Loucy (cell line): ENCODE data around the gene NFYB.

Experiments used
- EZH2phosphoT487 ChIP-seq: fragments of 200-600 bp; IDR thresholded peaks from 2 replicates; pipeline ENCODE4 v1.6.1; 2018; ENCODE audit warnings: antibody characterized with exemption, mild to moderate bottlenecking, moderate library complexity, borderline replicate concordance
- TF ChIP-seq, protein P1 (sequence below): fragments of 200-600 bp; sonication (generic); conservative IDR thresholded peaks from 2 replicates; pipeline ENCODE4 v1.5.1; 2014; ENCODE audit warnings: mild to moderate bottlenecking, antibody characterized with exemption, low read length

DNA sequence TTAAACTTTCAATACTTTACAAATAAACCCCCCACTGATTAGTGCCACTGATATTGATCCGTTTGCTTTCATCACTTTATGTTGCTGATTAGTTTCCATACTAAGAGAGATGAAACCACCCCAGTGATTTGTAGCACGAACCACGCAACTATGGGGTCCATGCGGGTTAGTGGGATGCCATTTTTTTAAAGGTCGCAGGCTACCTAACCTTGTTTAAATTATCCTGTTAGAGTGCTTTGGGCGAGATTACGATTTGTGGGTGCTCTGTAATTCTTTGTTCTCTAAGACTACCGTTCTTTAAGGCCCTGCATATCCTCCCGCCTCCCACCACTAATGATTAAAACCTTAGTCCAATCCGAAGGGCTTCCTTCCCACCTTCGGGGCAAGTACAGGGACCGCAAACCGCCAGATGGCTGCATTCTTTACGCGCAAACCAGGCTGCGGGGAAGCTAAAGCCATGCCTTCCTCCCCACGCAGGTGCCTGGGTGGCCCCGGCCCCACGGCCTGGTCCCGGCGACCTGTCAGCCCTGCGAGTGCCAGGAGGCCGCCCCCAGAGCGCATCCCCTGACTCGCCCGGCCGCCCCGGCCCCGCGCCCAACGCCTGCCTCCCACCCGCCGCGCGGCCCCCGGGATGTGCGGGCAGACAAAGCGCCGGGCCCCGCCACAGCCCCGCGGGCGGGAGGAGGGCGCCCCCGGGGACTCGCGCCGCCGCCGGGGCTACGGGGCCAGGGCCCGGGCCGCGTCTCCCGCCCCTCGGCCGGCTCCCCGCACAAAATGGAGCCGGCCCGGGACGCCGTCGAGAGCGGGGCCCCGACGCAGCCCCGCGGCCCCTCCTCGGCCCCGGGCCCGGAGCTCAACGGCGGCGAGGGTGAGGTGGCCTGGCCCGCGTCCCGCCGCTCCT lies 759 bp downstream of the NFYB start:
- TF ChIP-seq, protein P1, sequence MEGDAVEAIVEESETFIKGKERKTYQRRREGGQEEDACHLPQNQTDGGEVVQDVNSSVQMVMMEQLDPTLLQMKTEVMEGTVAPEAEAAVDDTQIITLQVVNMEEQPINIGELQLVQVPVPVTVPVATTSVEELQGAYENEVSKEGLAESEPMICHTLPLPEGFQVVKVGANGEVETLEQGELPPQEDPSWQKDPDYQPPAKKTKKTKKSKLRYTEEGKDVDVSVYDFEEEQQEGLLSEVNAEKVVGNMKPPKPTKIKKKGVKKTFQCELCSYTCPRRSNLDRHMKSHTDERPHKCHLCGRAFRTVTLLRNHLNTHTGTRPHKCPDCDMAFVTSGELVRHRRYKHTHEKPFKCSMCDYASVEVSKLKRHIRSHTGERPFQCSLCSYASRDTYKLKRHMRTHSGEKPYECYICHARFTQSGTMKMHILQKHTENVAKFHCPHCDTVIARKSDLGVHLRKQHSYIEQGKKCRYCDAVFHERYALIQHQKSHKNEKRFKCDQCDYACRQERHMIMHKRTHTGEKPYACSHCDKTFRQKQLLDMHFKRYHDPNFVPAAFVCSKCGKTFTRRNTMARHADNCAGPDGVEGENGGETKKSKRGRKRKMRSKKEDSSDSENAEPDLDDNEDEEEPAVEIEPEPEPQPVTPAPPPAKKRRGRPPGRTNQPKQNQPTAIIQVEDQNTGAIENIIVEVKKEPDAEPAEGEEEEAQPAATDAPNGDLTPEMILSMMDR: no peak
- no peak for TF ChIP-seq EZH2phosphoT487
